K562 (cell line): ENCODE data around the gene CARD14. TPM values are rescaled to one million over a fixed set of nuclear protein-coding genes. Genes with fewer than 3 reads are reported as not detected.

ENCODE experiments used
- ATAC-seq: fragments of 200-7000 bp; cut with Tn5 transposase; 3 replicates; pipeline ENCODE4 v1.9.1; 2020; ENCODE audit warnings: moderate library complexity
- BruUV-seq: library from RNA; stranded (reverse); fragments of 400-500 nt; replicated peaks from 2 replicates; lab custom pipeline; 2021; lab: Mats Ljungman, UMichigan
- CTCF ChIA-PET: fragments of 300-600 bp; formaldehyde crosslinking; extraction: SDS; loops from one replicate; lab custom pipeline; 2021; ENCODE audit warnings: low intra/inter-chr PET ratio; lab: Yijun Ruan, JAX
- POLR2A ChIA-PET: fragments of 300-600, 350-650 bp; sonication (Branson Sonifier 250); formaldehyde crosslinking; extraction: SDS; loops from one replicate; lab custom pipeline; 2021; ENCODE audit warnings: antibody characterized with exemption, inconsistent platforms; lab: Yijun Ruan, JAX
- DNase-seq, 4 experiments: peaks; one replicate each; pipeline versions ENCODE4 v3.0.0 to v3.0.0-alpha.2; 2011 to 2018; ENCODE audit warnings: low spot score in 3 of 4, mixed read lengths in 3 of 4; ENCODE audit errors: extremely low read depth in 1 of 4
- FAIRE-seq: peaks from 2 replicates; lab custom pipeline; 2011; peaks lifted over from hg19 to GRCh38; lab: Jason Lieb, UNC
- H2AFZ ChIP-seq: 2 replicates; pipeline ENCODE4 v1.6.0; 2011; ENCODE audit warnings: low read depth, low read length, control low read depth, inconsistent platforms
- H3K27ac ChIP-seq: fragments of 200-600 bp; 3 replicates; pipeline ENCODE4 v1.8.0; 2011; ENCODE audit warnings: low read depth, mild to moderate bottlenecking, control low read depth, inconsistent platforms, low read length, moderate library complexity, mixed read lengths; ENCODE audit errors: extremely low read depth
- H3K27me3 ChIP-seq, 2 experiments: fragments of 300-600 bp in 1 of 2; 2 replicates in 1 of 2; 3 replicates in 1 of 2; pipeline versions ENCODE4 v1.6.0 to v1.8.0; 2011; ENCODE audit warnings: inconsistent platforms in 2 of 2, low read length in 2 of 2, mild to moderate bottlenecking in 1 of 2, mixed read lengths in 1 of 2, moderate library complexity in 1 of 2; ENCODE audit not compliant: control insufficient read depth in 2 of 2, insufficient read depth in 2 of 2
- H3K36me3 ChIP-seq: fragments of 300-600 bp; 3 replicates; pipeline ENCODE4 v1.8.0; 2011; ENCODE audit warnings: mild to moderate bottlenecking, low read length, inconsistent platforms; ENCODE audit not compliant: control insufficient read depth, insufficient read depth
- H3K4me1 ChIP-seq, 2 experiments: fragments of 200-600 bp in 1 of 2; replicated peaks in 1 of 2; 2 replicates in 1 of 2; 3 replicates in 1 of 2; pipeline versions ENCODE4 v1.5.1 to v1.8.0; 2011; ENCODE audit warnings: inconsistent platforms in 2 of 2, low read length in 2 of 2, mild to moderate bottlenecking in 1 of 2, mixed read lengths in 1 of 2, moderate library complexity in 1 of 2; ENCODE audit not compliant: control insufficient read depth in 2 of 2, insufficient read depth in 2 of 2
- H3K4me2 ChIP-seq: 2 replicates; pipeline ENCODE4 v1.6.1; 2011; ENCODE audit warnings: low read length, control low read depth, inconsistent platforms, mixed read lengths; ENCODE audit not compliant: insufficient read depth
- H3K4me3 ChIP-seq: fragments of 200-600 bp; sonication (generic), shearing (Covaris generic); 2 replicates; pipeline ENCODE4 v1.5.1; 2016; ENCODE audit warnings: control low read depth, inconsistent platforms
- H3K79me2 ChIP-seq: fragments of 200-600 bp; 3 replicates; pipeline ENCODE4 v1.8.0; 2011; ENCODE audit warnings: low read length, inconsistent platforms; ENCODE audit not compliant: control insufficient read depth, insufficient read depth
- H3K9ac ChIP-seq, 2 experiments: 2 replicates each; pipeline versions ENCODE4 v1.6.0 to v1.6.1; 2011; ENCODE audit warnings: low read depth in 2 of 2, low read length in 2 of 2, control low read depth in 1 of 2, inconsistent platforms in 1 of 2, mild to moderate bottlenecking in 1 of 2, mixed read lengths in 1 of 2; ENCODE audit not compliant: insufficient read depth in 1 of 2
- H3K9me1 ChIP-seq: one replicate; pipeline ENCODE4 v1.6.0; 2011; ENCODE audit warnings: inconsistent platforms, mild to moderate bottlenecking, low read length, moderate library complexity; ENCODE audit not compliant: control insufficient read depth, insufficient read depth
- H3K9me3 ChIP-seq: replicated peaks from 2 replicates; pipeline ENCODE4 v1.5.1; 2011; ENCODE audit warnings: low read depth, low read length, inconsistent platforms; ENCODE audit not compliant: control insufficient read depth, insufficient read depth
- H4K20me1 ChIP-seq: replicated peaks from 2 replicates; pipeline ENCODE4 v1.6.1; 2011; ENCODE audit warnings: low read length, inconsistent platforms, mixed read lengths; ENCODE audit not compliant: control insufficient read depth, insufficient read depth
- ARID1B ChIP-seq: fragments of 450-650 bp; IDR thresholded peaks from 2 replicates; pipeline ENCODE4 v1.6.1; 2016; ENCODE audit warnings: antibody characterized with exemption, mild to moderate bottlenecking, inconsistent platforms
- BRCA1 ChIP-seq, 2 experiments: fragments of 450-650 bp in 1 of 2; sonication (generic) in 1 of 2; formaldehyde crosslinking in 1 of 2; IDR thresholded peaks; 2 replicates each; pipeline versions ENCODE4 v1.5.0 to v1.6.1; 2017 to 2020; ENCODE audit warnings: mild to moderate bottlenecking in 1 of 2, missing genetic modification reagents in 1 of 2
- E2F4 ChIP-seq: sonication (generic); formaldehyde crosslinking; IDR thresholded peaks from 2 replicates; pipeline ENCODE4 v1.8.0; 2022; ENCODE audit warnings: mild to moderate bottlenecking, low read depth, missing genetic modification reagents
- HLTF ChIP-seq: fragments of 450-650 bp; IDR thresholded peaks from 2 replicates; pipeline ENCODE4 v1.6.1; 2016
- HMGXB4 ChIP-seq: sonication (generic); formaldehyde crosslinking; IDR thresholded peaks from 2 replicates; pipeline ENCODE4 v1.8.1; 2023; ENCODE audit warnings: mild to moderate bottlenecking, missing genetic modification reagents
- HSF4 ChIP-seq: fragments of 250-450 bp; sonication (Bioruptor Pico); IDR thresholded peaks from 2 replicates; pipeline ENCODE4 v2.1.2; 2022; ENCODE audit warnings: mild to moderate bottlenecking, moderate library complexity, borderline replicate concordance
- NFE2 ChIP-seq: IDR thresholded peaks from 2 replicates; pipeline ENCODE4 v1.6.1; 2014; ENCODE audit warnings: antibody characterized with exemption, low read depth
- PKNOX1 ChIP-seq: fragments of 450-650 bp; IDR thresholded peaks from 2 replicates; pipeline ENCODE4 v1.6.1; 2016
- PML ChIP-seq: IDR thresholded peaks from 2 replicates; pipeline ENCODE4 v1.6.1; 2012; ENCODE audit warnings: low read length, inconsistent platforms
- RBM22 ChIP-seq: fragments of 200-400 bp; formaldehyde crosslinking; IDR thresholded peaks from 2 replicates; pipeline ENCODE4 v1.6.1; 2018; ENCODE audit warnings: low read length, low read depth; ENCODE audit not compliant: poor library complexity, severe bottlenecking
- TCF15 ChIP-seq: fragments of 250-450 bp; sonication (Bioruptor Pico); IDR thresholded peaks from 2 replicates; pipeline ENCODE4 v1.8.0; 2022; ENCODE audit warnings: moderate library complexity, mild to moderate bottlenecking, inconsistent platforms
- ZNF124 ChIP-seq: sonication (generic); formaldehyde crosslinking; IDR thresholded peaks from 2 replicates; pipeline ENCODE4 v1.8.1; 2022; ENCODE audit warnings: missing genetic modification reagents
- ZNF224 ChIP-seq: sonication (generic); formaldehyde crosslinking; IDR thresholded peaks from 2 replicates; pipeline ENCODE4 v1.8.0; 2022; ENCODE audit warnings: mild to moderate bottlenecking, missing genetic modification reagents
- WGBS: fragments of 100-300 bp; shearing (Covaris generic); methylation state at CpG from one replicate; pipeline ENCODE4 v1.1.6; 2016; ENCODE audit warnings: low coverage, mixed read lengths; ENCODE audit not compliant: insufficient coverage; ENCODE audit errors: missing lambda C conversion rate; 5-methylcytosine and 5-hydroxymethylcytosine counted together
- in situ Hi-C: fragments of 300-500 bp; cut with MboI; formaldehyde crosslinking; loops from 4 replicates; pipeline ENCODE4 v1.15.0; 2018; ENCODE audit warnings: inconsistent platforms, mixed read lengths
- intact Hi-C: fragments of 100-400 bp; cut with micrococcal nuclease; formaldehyde crosslinking; loops from 2 replicates; pipeline ENCODE4 v1.14.2; 2022
- polyA plus RNA-seq, 8 experiments: library from polyadenylated mRNA; depleted of rRNA in 4 of 8; stranded (reverse) in 5 of 8; unstranded in 3 of 8; fragments of >200 nt; fragmentation: Nextera tagmentation in 2 of 8; fragmentation: Illumina TruSeq in 1 of 8; extraction: Ambion mirVana in 2 of 8; extraction: Trizol in 1 of 8; gene quantifications; 2 replicates each; pipeline versions ENCODE4 v1.2.1 to v1.2.3, GENCODE V29; 2011 to 2014; ENCODE audit warnings: inconsistent platforms in 1 of 8, missing spikeins in 1 of 8
- total RNA-seq, 7 experiments: library from RNA; depleted of rRNA in 6 of 7; stranded (reverse); fragments of >200 nt in 6 of 7; fragmentation: Illumina TruSeq in 2 of 7; extraction: Trizol in 2 of 7; gene quantifications; 2 replicates each; pipeline versions ENCODE4 v1.2.1 to v1.2.3, GENCODE V29; 2011 to 2021; ENCODE audit warnings: low replicate concordance in 1 of 7

The CARD14 gene
- total and polyA plus RNA-seq, 9 of the 15 experiments (the other 6 are each of a cell fraction or from before 2014, with no cell fraction given), result not detected

- ChIA-PET POLR2A (no interaction called here), CTCF (no interaction called here)
- H3K9ac ChIP-seq, result peak overlapping the region in 1 of 2 experiments; percentile 61; a peak in 1 of 4 replicates
- WGBS, result 72% methylated on average over 17 of the region's 22 CpGs
- no peak overlapping the region for H3K27ac ChIP-seq
- no peaks in the 10 kb centered on the region for H3K27me3 ChIP-seq
- no peaks in the 10 kb centered on the region for H4K20me1 ChIP-seq
- H3K79me2 ChIP-seq, result no peaks in the 10 kb centered on the region
- peaks cover 0 to 43% of the 10 kb centered on the region in 2 experiments; a peak in 3 of 5 replicates for H3K4me1 ChIP-seq
- ATAC-seq, result no peak
- no peaks in the 10 kb centered on the region for H3K9me3 ChIP-seq
- no peaks in the 10 kb centered on the region for H3K36me3 ChIP-seq
- no TSS peak for BruUV-seq
- H2AFZ ChIP-seq, result no peak overlapping the region
- no peak for DNase-seq
- no peak overlapping the region for H3K4me2 ChIP-seq
- FAIRE-seq, result no peak
- TF ChIP-seq HSF4 (CRISPR knock-in tag), result no peak
- no peak for TF ChIP-seq RBM22
- TF ChIP-seq PML, result no peak
- no peak for TF ChIP-seq ARID1B
- TF ChIP-seq TCF15 (CRISPR knock-in tag), result no peak
- no peak for TF ChIP-seq HMGXB4 (CRISPR knock-in tag)
- no peak for TF ChIP-seq BRCA1 (IDR thresholded peaks at IDR 0.05)
- TF ChIP-seq BRCA1 (CRISPR knock-in tag; IDR thresholded peaks at IDR 0.05), result no peak
- no peak for TF ChIP-seq ZNF124
- TF ChIP-seq PKNOX1, result no peak
- no peak for TF ChIP-seq HLTF
- TF ChIP-seq ZNF224 (CRISPR knock-in tag), result no peak
- TF ChIP-seq E2F4, result no peak
- no peak for TF ChIP-seq NFE2
- TF ChIP-seq, all 486 proteins: peak for 0
- intact Hi-C loops, result no loop called here
- Histone ChIP-seq H3K9me1 (no peaks in the 10 kb centered on the region), H3K4me3 (no peak overlapping the region)
- in situ Hi-C loops, result no loop called here
These were observed 75.2 kb downstream of the CARD14 start for GRCh38 chr17:80244871-80245509.
